GM12891 (cell line): ENCODE measurements around the gene CALCOCO2.

ENCODE experiments used
- POLR2A ChIP-seq: IDR thresholded peaks from 2 replicates; pipeline ENCODE4 v1.6.1; 2011; ENCODE audit warnings: low read depth, low read length, control low read depth
- POLR2AphosphoS5 ChIP-seq: IDR thresholded peaks from 2 replicates; pipeline ENCODE4 v1.6.1; 2011; ENCODE audit warnings: low read depth, low read length, control low read depth
- SPI1 ChIP-seq: IDR thresholded peaks from 2 replicates; pipeline ENCODE4 v1.6.1; 2011; ENCODE audit warnings: low read depth, low read length, control low read depth
- TAF1 ChIP-seq: IDR thresholded peaks from 2 replicates; pipeline ENCODE4 v1.6.1; 2011; ENCODE audit warnings: low read depth, low read length, control low read depth

- no peak for TF ChIP-seq POLR2A
- no peak for TF ChIP-seq TAF1
- no peak for TF ChIP-seq POLR2AphosphoS5
- no peak for TF ChIP-seq SPI1
These were observed 35.2 kb upstream of the CALCOCO2 start for GRCh38 chr17:48795444-48796162.
